HCEC 1CT (cell line): ENCODE data around the gene MBOAT2.
"Not testable (repeated sequence)": the region's sequence is repeated elsewhere in the genome, so short reads cannot be mapped to it uniquely, and the experiment has no call there.

Experiments
- DNase-seq: peaks from one replicate; pipeline ENCODE4 v3.0.0-alpha.2; 2017

MBOAT2 gene

GRCh38 chr2:8939486-8940114 lies 63.9 kb downstream of the MBOAT2 start:
- no peak for DNase-seq

GRCh38 chr2:8938384-8938783 lies 65.1 kb downstream of the MBOAT2 start:
- DNase-seq, result no peak

- no peak for DNase-seq
Observed at GRCh38 chr2:8935982-8936381, 67.5 kb downstream of the MBOAT2 start.

GRCh38 chr2:8934338-8934737 lies 69.1 kb downstream of the MBOAT2 start:
- DNase-seq, result no peak

- DNase-seq, result no peak
Observed at GRCh38 chr2:8932702-8933101, 70.8 kb downstream of the MBOAT2 start.

GRCh38 chr2:8930185-8930584 lies 73.3 kb downstream of the MBOAT2 start:
- not testable (repeated sequence) for DNase-seq

GRCh38 chr2:8929128-8929527 lies 74.4 kb downstream of the MBOAT2 start:
- no peak for DNase-seq

- no peak for DNase-seq
Observed at GRCh38 chr2:8927510-8928455, 75.7 kb downstream of the MBOAT2 start.

- no peak for DNase-seq
Observed at GRCh38 chr2:8926356-8926755, 77.1 kb downstream of the MBOAT2 start.

- DNase-seq, result no peak
Observed at GRCh38 chr2:8925411-8925810, 78.1 kb downstream of the MBOAT2 start.

- no peak for DNase-seq
Observed at GRCh38 chr2:8923183-8923582, 80.3 kb downstream of the MBOAT2 start.

GRCh38 chr2:8922431-8922830 lies 81.1 kb downstream of the MBOAT2 start:
- DNase-seq, result no peak

- no peak for DNase-seq
Observed at GRCh38 chr2:8918412-8918811, 85.1 kb downstream of the MBOAT2 start.

- DNase-seq, result no peak
Observed at GRCh38 chr2:8915941-8916340, 87.5 kb downstream of the MBOAT2 start.

- DNase-seq, result not testable (repeated sequence)
Observed at GRCh38 chr2:8913767-8914166, 89.7 kb downstream of the MBOAT2 start.

GRCh38 chr2:8907764-8908288 lies 95.7 kb downstream of the MBOAT2 start:
- no peak for DNase-seq

- not testable (repeated sequence) for DNase-seq
Observed at GRCh38 chr2:8903924-8904323, 99.6 kb downstream of the MBOAT2 start.

GRCh38 chr2:8902757-8903156 lies 100.7 kb downstream of the MBOAT2 start:
- DNase-seq, result not testable (repeated sequence)

- DNase-seq, result not testable (repeated sequence)
Observed at GRCh38 chr2:8897206-8897605, 106.3 kb downstream of the MBOAT2 start.

- DNase-seq, result not testable (repeated sequence)
Observed at GRCh38 chr2:8896671-8897070, 106.8 kb downstream of the MBOAT2 start.

GRCh38 chr2:8895087-8895912 lies 108.2 kb downstream of the MBOAT2 start:
- DNase-seq, result not testable (repeated sequence)

- no peak for DNase-seq
Observed at GRCh38 chr2:8893978-8894820, 109.3 kb downstream of the MBOAT2 start.
